HG03520 (cell line): Measurements from ENCODE around the gene CCDC167.
"Not testable (repeated sequence)": the region's sequence is repeated elsewhere in the genome, so short reads cannot be mapped to it uniquely, and the experiment has no call there.

Experiments used
- ATAC-seq: cut with Tn5 transposase; IDR thresholded peaks from one replicate; pipeline ENCODE4 v1.9.1; 2021; ENCODE audit warnings: mild to moderate bottlenecking, moderate library complexity; ENCODE audit not compliant: unreplicated experiment

The CCDC167 gene

DNA sequence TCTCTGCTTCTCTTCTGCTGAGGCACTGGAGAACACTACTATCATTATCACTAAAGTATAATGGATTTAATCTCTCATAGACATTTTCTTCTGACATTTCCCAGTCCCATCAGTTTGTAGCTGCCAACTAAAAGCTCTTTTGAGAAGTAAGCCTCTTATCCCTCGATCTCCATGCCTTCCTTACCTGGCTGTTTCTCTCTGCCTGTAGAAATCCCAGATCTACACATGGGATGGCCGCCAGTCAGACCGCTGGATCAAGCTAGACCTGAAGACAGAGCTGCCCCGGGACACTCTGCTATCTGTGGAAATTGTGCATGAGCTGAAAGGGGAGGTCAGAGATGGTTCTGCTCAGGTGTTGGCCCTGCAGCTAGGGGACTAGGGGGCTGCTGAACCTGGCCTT lies 25.4 kb downstream of the CCDC167 start:
- no peak for ATAC-seq

DNA sequence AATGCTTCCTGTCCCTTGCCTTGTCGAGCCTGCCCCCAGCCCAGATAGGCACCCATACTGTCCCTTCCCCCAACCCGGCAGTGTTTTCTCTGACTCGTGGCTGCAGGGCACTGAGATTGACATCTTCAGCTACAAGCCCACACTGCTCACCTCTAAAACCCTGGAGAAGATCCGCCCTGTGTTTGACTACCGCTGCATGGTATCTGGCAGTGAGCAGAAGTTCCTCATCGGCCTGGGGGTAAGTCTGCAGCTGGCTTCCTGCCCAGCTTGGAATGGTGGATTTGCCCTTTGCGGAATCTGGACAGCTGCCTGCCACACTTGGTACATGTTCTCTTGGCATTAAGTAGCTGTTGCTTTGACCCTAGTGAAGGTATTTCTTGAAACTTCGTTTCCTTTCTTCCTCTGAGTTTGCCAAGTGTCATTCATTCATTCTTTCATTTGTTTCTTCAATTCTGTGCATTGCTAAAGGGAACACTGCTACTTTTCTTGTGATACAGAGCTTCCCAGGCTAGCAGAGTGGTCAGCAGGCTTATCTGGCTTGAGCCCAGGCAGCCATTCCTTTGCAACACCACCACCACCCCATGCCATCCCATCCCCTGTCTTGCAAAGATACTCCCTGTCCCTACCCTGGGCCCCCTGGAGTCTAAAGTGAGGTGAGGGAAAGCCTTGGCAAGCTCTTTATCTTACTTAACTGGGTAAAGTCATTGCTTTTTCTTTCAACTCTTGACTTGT lies 26.2 kb downstream of the CCDC167 start:
- ATAC-seq: no peak

DNA sequence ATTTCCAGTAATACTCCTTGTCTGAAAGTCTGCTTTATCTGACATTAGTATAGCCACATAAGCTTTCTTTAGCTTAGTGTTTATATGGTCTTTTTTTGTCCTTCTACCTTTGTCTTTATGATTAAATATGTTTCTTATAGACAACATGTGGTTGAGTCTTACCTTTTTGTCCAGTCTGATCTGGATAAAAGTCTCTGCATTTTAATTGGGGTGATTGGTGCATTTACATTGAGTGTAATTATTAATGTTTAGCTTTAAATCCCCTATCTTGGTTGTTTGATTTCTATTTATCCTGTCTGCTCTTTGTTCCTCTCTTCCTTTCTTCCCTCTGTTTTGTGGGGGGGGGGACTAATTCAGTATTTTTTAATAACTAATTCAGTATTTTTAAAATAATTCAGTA lies 32.0 kb downstream of the CCDC167 start:
- ATAC-seq: no peak

DNA sequence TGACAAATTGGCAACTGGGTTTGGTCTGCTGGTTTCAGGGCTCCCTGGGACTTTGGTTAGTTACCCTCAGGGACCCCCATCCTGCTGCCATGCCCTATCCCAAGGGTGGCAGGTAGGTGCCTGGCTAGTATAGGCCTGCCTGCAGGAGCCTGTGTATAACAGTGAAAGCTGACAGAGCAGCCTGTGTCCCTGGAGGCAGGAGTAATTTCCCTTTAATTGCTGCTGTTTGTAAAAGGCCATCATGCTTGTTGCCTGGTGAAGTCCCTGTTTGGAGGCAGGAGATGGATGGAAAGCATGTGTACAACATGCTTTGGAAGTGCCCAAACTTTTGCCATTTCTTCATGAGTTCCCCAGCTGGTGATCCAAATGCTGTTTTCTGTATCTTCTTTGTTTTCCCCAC lies 36.6 kb downstream of the CCDC167 start:
- ATAC-seq: no peak

GRCh38 chr6:37460805-37461204 lies 38.9 kb downstream of the CCDC167 start:
- no peak for ATAC-seq

GRCh38 chr6:37459981-37460800 lies 39.5 kb downstream of the CCDC167 start:
- ATAC-seq: no peak

- ATAC-seq: no peak
Measured at GRCh38 chr6:37456816-37457560, 42.7 kb downstream of the CCDC167 start.

DNA sequence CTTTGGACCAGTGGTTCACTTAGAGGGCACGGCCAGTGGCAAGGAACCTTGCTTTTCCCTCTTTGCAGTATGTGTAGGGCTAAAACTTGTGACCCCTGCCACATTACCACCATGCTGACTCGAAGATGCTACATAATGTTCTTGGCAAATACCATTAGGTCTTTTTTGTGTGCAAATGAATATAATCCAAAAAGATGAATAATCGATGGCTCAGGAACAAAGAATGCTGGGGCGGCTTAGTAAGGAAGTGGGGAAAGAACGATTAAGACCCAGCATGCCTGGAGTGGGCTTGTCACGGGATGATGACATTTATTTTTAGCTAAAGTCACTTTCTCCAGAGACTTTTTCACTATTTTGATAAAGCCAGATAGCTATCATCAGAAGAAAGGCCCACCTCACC lies 43.6 kb downstream of the CCDC167 start:
- ATAC-seq: no peak

DNA sequence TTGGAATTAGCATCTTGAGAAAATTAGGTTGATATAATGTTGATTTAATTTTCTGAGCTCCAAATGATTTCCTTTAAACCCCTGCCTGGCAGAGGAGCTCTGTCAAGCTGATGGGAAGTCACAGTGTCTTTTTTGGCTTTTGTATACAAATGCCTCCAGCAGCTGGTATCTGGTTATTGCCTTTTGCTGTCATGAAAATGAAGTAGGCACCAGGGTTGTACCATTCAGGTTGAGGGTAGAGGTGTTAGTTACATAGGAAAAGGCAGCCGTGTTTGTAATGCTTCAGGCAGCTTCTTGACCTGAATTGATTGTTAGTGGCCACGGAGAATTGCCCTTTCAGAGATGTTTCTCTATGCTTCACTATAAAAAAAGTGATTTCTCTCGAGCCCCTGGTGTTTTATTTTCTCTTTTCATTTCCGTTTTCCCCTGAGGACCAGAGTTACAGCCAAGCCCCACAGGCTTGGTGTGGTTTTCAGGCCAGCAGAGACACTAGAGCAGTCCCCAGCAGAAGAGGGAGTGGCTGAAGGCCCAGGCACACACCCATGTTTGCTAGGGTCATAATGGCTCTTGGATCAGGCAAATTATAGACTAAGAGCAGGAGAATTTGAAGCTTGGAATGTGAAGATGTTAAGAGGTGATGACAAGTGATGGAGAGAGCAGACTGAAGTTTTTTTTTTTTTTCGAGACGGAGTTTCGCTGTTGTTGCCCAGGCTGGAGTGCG lies 45.1 kb downstream of the CCDC167 start:
- ATAC-seq: no peak

- ATAC-seq: no peak
Measured at GRCh38 chr6:37452522-37452921, 47.2 kb downstream of the CCDC167 start.

GRCh38 chr6:37451441-37452193 lies 48.1 kb downstream of the CCDC167 start:
- no peak for ATAC-seq

GRCh38 chr6:37449984-37450383 lies 49.7 kb downstream of the CCDC167 start:
- ATAC-seq: no peak

DNA sequence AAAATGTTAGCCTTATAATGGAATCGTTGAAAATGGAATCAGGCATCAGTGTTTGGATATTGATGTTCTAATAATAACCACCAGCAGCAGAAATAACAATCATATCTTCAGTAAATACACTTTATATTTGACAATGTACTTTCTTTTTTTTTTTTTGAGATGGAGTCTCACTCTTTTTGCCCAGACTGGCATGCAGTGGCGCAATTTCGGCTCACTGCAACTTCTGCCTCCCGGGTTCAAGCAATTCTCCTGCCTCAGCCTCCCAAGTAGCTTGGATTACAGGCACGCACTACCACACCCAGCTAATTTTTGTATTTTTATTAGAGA lies 56.5 kb downstream of the CCDC167 start:
- not testable (repeated sequence) for ATAC-seq

- no peak for ATAC-seq
Measured at GRCh38 chr6:37442416-37443215, 57.1 kb downstream of the CCDC167 start.

DNA sequence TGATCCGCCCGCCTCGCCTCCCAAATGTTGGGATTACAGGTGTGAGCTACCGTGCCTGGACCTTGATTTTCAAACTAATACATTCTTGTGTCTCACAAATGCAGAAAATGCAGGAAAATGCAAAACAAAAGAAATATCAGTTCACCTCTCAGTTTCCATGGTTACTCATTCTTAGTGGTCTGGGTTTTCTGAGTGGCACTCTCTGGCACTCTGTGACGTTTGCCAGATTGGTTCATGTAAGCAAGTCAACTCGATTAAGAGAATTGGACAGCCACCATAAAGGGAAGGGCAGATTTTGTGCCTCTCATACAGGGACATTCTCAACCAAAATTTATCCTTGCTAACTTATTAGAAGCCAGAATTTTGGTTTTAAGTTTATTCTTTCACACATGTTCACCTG lies 58.0 kb downstream of the CCDC167 start:
- no peak for ATAC-seq

DNA sequence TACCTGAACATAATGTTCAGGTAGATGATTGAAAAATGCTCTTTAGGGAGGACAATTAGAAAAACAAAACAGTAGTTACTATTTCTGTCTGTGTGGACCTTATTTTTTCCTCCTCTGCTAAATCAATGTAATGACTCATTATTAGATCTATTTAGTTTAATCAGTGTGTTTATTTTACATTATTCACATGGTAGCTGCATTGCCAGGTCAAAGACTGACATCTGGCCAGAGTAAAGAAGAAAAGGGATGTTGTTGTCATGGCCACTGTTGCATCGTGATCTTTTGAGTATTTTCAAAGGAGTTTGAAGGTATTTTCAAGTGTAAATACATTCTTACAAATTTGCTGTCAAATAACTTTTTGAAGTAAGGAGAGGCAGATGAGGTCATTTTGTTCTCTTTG lies 60.8 kb downstream of the CCDC167 start:
- no peak for ATAC-seq

GRCh38 chr6:37435816-37436215 lies 63.9 kb downstream of the CCDC167 start:
- no peak for ATAC-seq

DNA sequence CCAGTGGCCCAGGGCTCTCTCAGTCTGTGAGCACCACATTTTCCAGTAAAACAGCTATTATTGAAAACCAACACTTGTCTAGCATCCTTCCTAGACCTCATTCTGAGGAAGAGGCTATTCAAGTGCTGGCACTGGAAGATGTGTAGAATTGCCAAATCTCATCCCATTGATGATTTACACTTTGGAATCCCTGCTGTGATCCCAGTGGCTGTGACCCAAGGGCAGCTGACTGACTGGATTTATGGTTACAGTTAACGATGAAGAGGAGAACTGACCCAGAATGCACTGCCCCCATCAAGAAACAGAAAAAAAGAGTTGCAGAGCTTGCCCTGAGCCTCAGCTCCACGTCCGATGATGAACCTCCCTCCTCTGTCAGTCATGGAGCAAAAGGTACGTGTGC lies 64.3 kb downstream of the CCDC167 start:
- ATAC-seq: no peak

- peak; percentile 21 for ATAC-seq
Measured at GRCh38 chr6:37433657-37434271, 65.9 kb downstream of the CCDC167 start.
